GM21723 (cell line): ENCODE results near the gene ISG15.
"Not testable (repeated sequence)": the region's sequence is repeated elsewhere in the genome, so short reads cannot be mapped to it uniquely, and the experiment has no call there.

Source experiments
- ATAC-seq: cut with Tn5 transposase; IDR thresholded peaks from one replicate; pipeline ENCODE4 v1.9.1; 2021; ENCODE audit warnings: mild to moderate bottlenecking, moderate library complexity; ENCODE audit not compliant: unreplicated experiment

ISG15 gene

DNA sequence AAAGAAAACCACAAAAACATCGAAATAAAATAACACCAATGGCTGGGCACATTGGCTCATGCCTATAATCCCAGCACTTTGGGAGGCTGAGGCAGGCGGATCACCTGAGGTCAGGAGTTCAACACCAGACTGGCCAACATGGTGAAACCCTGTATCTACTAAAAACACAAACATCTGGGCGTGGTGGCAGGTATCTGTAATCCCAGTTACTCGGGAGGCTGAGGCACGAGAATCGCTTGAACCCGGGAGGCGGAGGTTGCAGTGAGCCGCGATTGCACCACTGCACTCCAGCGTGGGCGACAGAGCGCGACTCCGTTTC, 44.4 kb downstream of the ISG15 start:
- ATAC-seq = not testable (repeated sequence)

- ATAC-seq = no peak
Measured at GRCh38 chr1:1058088-1058905, 45.0 kb downstream of the ISG15 start.

DNA sequence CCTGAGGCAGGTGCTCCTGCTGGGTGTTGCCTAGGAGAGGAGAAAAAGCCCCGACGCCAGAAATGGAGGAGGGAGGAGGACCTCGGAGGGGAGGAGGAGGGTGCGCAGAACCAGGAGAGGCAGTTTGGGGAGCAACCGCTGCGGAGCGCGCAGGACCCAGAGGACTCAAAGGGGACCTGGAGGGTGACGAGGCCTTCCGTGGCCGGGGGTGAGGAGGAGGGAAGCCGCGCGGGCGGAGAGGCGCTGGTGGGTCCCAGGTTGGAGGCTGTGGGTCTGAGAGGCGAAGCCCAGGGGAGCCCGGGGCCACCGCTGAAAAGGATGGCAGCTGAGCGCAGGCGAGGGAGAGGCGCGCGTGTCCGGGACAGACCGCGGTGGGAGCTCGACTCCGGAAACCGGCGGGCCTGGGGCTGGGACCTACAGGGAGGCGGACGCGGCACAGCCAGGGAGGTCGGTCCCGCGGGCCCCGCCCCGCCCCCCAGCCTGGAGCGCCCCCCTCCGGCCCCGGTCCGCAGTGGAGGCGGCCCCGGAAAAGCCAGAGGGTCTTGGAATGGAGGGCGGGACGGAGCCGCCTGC, 45.7 kb downstream of the ISG15 start:
- ATAC-seq = peak; percentile 38

GRCh38 chr1:1059494-1060280, 46.4 kb downstream of the ISG15 start:
- peak; percentile 67 for ATAC-seq

DNA sequence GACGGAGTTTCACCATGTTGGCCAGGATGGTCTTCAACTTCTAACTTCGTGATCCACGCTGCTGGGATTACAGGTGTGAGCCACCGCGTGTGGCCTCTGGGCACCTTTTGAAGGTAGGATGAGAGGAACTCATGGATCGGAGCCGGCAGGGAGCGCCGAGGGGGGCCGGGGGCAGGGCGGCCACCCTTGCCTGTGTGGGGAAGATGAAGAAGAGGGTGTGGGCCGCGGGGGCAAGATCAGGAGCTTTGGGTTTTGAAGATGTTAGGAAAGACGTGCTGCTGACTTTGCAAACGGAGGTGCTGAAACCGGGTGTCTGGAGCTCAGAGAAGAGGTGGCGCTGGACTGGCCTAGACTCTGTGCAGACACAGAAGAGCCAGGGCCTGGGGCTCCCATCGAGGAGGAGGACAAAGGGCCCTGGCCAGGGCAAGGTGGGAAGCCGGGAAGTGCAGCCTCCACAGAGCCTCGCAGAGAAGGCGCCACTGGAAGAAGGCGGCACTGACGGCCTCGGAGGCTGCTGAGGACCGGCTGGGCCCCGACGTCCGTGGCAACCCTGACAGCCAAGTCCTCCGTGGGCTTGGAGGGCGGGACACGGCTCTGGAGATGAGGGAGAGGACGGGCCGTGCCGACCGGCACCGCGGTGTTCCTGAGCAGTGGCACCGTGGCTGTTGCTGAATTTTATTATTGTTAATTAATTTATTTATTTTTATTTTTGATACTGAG, 47.1 kb downstream of the ISG15 start:
- ATAC-seq = no peak

- ATAC-seq = no peak
Measured at GRCh38 chr1:1061682-1062345, 48.5 kb downstream of the ISG15 start.

GRCh38 chr1:1062348-1063163, 49.3 kb downstream of the ISG15 start:
- ATAC-seq = no peak

- no peak for ATAC-seq
Measured at GRCh38 chr1:1063261-1063944, 50.1 kb downstream of the ISG15 start.
